ENCODE results near the gene SNRPA. TPM values are rescaled to one million over a fixed set of nuclear protein-coding genes. Genes with fewer than 3 reads are reported as not detected.
A peak's percentile ranks its signal among the peaks of the same experiment; 100 is the strongest.

The SNRPA gene
- total and polyA plus RNA-seq, 2 of the 13 experiments (the other 11 are each of a cell fraction or from before 2014, with no cell fraction given), result 59.6 to 162 TPM

- Histone ChIP-seq H3K9me3 (ENCODE audit: low read length) (no peaks in the 10 kb centered on the region), H3K79me2 (ENCODE audit: insufficient read depth, low read length) (peaks cover 15% of the 10 kb centered on the region), H3K4me1 (ENCODE audit: insufficient read depth, low read length) (peaks cover 35% of the 10 kb centered on the region), H3K27me3 (ENCODE audit: control insufficient read depth in 1 of 2, insufficient read depth in 2 of 2, low read length in 2 of 2) (no peaks in the 10 kb centered on the region; a peak in 1 of 5 replicates), H3K9ac (ENCODE audit: insufficient read depth, low read depth, low read length) (no peak overlapping the region), H3K36me3 (replicated peaks in 1 of 2; ENCODE audit: control insufficient read depth in 1 of 2, insufficient read depth in 2 of 2, low read length in 2 of 2) (peaks cover 15 to 29% of the 10 kb centered on the region in 2 experiments; a peak in 4 of 5 replicates), H3K27ac (ENCODE audit: extremely low read length, insufficient read depth, low read length) (no peak overlapping the region), H2AFZ (ENCODE audit: low read length) (no peak overlapping the region), H4K20me1 (ENCODE audit: insufficient read depth, low read length) (peaks cover 11% of the 10 kb centered on the region; the same call in 1 of the 2 replicates), H3K4me2 (ENCODE audit: low read depth, low read length) (no peak overlapping the region), H3K4me3 (replicated peaks in 1 of 3; ENCODE audit: insufficient read depth in 1 of 3, low read depth in 2 of 3, low read length in 3 of 3) (no peak overlapping the region)
- DNase-seq (ENCODE audit: low spot score), result peak; percentile 66
- BruUV-seq (replicated peaks), result no TSS peak
- CTCF ChIA-PET (ENCODE audit: low intra/inter-chr PET ratio, low total read pairs), result interaction anchor here (0.7 to 1.1 kb wide), 2 partner anchors 8 to 62 kb away, joined by 4 read pairs; partner anchors contain the start of gene EGLN2
- intact Hi-C loops (cut with micrococcal nuclease; ENCODE audit: unreplicated experiment) (loop anchor here (2.0 to 5.0 kb wide), 3 partner anchors 62 to 144 kb away; partner anchors contain the start of genes COQ8B and ITPKC), in situ Hi-C loops (cut with HindIII; ENCODE audit: extremely low pct_ligation_motif_present, low pct_unique_long_range_greater_than_20kb) (loop anchor here (5.0 kb wide), 2 partner anchors 54 to 144 kb away; partner anchors contain the start of genes ACTMAP and SNRPA)
- WGBS (ENCODE audit: low lambda C conversion rate), result 69% methylated on average over 26 of the region's 26 CpGs
- POLR2A ChIA-PET, result interaction anchor here (0.9 to 3.1 kb wide), 7 partner anchors 8 to 236 kb away, joined by 3 to 21 read pairs (median 7); partner anchors contain the start of genes ACTMAP, EGLN2, RAB4B and SNRPA
- peak; percentile 23 for FAIRE-seq
- peak; percentile 81 for ATAC-seq
- no peak for TF ChIP-seq FIP1L1 (IDR thresholded peaks at IDR 0.05; ENCODE audit: borderline replicate concordance, insufficient read depth, low read depth, low read length)
- TF ChIP-seq SALL2 (CRISPR knock-in tag; IDR thresholded peaks at IDR 0.05), result no peak
- TF ChIP-seq SMC3 (IDR thresholded peaks at IDR 0.05; ENCODE audit: low read length), result peak; percentile 32; the same call in 1 of the 2 replicates
- TF ChIP-seq HMGXB4 (CRISPR knock-in tag; IDR thresholded peaks at IDR 0.05; ENCODE audit: borderline replicate concordance in 1 of 2, low read depth in 1 of 2), result peak; percentile 41 to 48; a peak in 1 of 4 replicates
- TF ChIP-seq PRMT3 (CRISPR knock-in tag; IDR thresholded peaks at IDR 0.05; ENCODE audit: borderline replicate concordance, low read depth), result no peak
- no peak for TF ChIP-seq ETV5 (CRISPR knock-in tag; IDR thresholded peaks at IDR 0.05; ENCODE audit: borderline replicate concordance)
- no peak for TF ChIP-seq ZNF737 (CRISPR knock-in tag; IDR thresholded peaks at IDR 0.05; ENCODE audit: borderline replicate concordance)
- TF ChIP-seq ZNF574 (CRISPR knock-in tag; IDR thresholded peaks at IDR 0.05), result 0 out of 2 replicates have a peak, but pooled peaks have one; percentile 22
- 0 out of 2 replicates have a peak, but pooled peaks have one; percentile 39 for TF ChIP-seq RBFOX2 (IDR thresholded peaks at IDR 0.05; ENCODE audit: low read depth, low read length)
- peak; percentile 54 for TF ChIP-seq SAP130 (CRISPR knock-in tag; IDR thresholded peaks at IDR 0.05; ENCODE audit: low read depth)
- no peak for TF ChIP-seq HIVEP1 (CRISPR knock-in tag; IDR thresholded peaks at IDR 0.05)
- peak; percentile 49; the same call in 1 of the 2 replicates for TF ChIP-seq ZFP91 (CRISPR knock-in tag; IDR thresholded peaks at IDR 0.05; ENCODE audit: borderline replicate concordance)
- TF ChIP-seq XRCC5 (optimal IDR thresholded peaks at IDR 0.05; ENCODE audit: low read length), result peak; percentile 92
- no peak for TF ChIP-seq AGO1 (IDR thresholded peaks at IDR 0.05; ENCODE audit: low read depth, low read length, poor library complexity, severe bottlenecking)
- no peak for TF ChIP-seq TCF7L2 (IDR thresholded peaks at IDR 0.05; ENCODE audit: low read depth, low read length)
Observed at GRCh38 chr19:40806423-40807146, 55.6 kb downstream of the SNRPA start.

All from HepG2 (cell line).